HCT116 (cell line): ENCODE results near the gene DTNB. TPM values are rescaled to one million over a fixed set of nuclear protein-coding genes. Genes with fewer than 3 reads are reported as not detected.

ENCODE experiments used
- ATAC-seq: fragments of 200-7000 bp; cut with Tn5 transposase; 2 replicates; pipeline ENCODE4 v1.9.1; 2020; ENCODE audit warnings: mild to moderate bottlenecking, moderate library complexity
- BruUV-seq: library from RNA; stranded (reverse); fragments of 400-500 nt; replicated peaks from 2 replicates; lab custom pipeline; 2021; lab: Mats Ljungman, UMichigan
- CTCF ChIA-PET: fragments of 300-600 bp; sonication (Branson Sonifier 250); formaldehyde crosslinking; loops from one replicate; lab custom pipeline; 2021; ENCODE audit warnings: antibody characterized with exemption; lab: Charles Lee
- POLR2A ChIA-PET: fragments of 300-600, 350-600 bp; sonication (Branson Sonifier 250); formaldehyde crosslinking; loops from one replicate; lab custom pipeline; 2021; ENCODE audit warnings: antibody characterized with exemption; lab: Charles Lee
- RAD21 ChIA-PET, 2 experiments: fragments of 300-600 bp; sonication (Branson Sonifier 250); formaldehyde crosslinking; loops; one replicate each; lab custom pipeline; 2023; ENCODE audit warnings: low total read pairs in 2 of 2; ENCODE audit not compliant: uncharacterized antibody in 2 of 2, unreplicated experiment in 2 of 2, low non-redundant PET in 1 of 2; lab: Charles Lee
- DNase-seq: peaks from one replicate; pipeline ENCODE4 v3.0.0-alpha.2; 2010; ENCODE audit warnings: low read depth, low spot score
- H2AFZ ChIP-seq: fragments of 200-600 bp; shearing (Covaris generic), sonication (generic); 2 replicates; pipeline ENCODE4 v1.6.1; 2017; ENCODE audit warnings: low read depth, mixed run types, mixed read lengths, antibody characterized with exemption, low read length; ENCODE audit not compliant: poor library complexity, severe bottlenecking
- H3K27ac ChIP-seq: 2 replicates; pipeline ENCODE4 v1.5.1; 2012; ENCODE audit warnings: low read depth, low read length
- H3K27me3 ChIP-seq: fragments of 200-600 bp; sonication (generic); 2 replicates; pipeline ENCODE4 v1.6.1; 2016; ENCODE audit warnings: mixed run types, low read length, mixed read lengths; ENCODE audit not compliant: insufficient read depth
- H3K36me3 ChIP-seq, 2 experiments: fragments of 200-500 bp in 1 of 2; fragments of 200-600 bp in 1 of 2; sonication (Bioruptor generic) in 1 of 2; sonication (generic) in 1 of 2; 2 replicates each; pipeline versions ENCODE4 v1.5.1 to v1.6.1; 2014 to 2016; ENCODE audit warnings: low read length in 2 of 2, inconsistent platforms in 1 of 2, mixed read lengths in 1 of 2, mixed run types in 1 of 2; ENCODE audit not compliant: insufficient read depth in 2 of 2, control insufficient read depth in 1 of 2
- H3K4me1 ChIP-seq, 2 experiments: fragments of 200-600 bp in 1 of 2; sonication (generic) in 1 of 2; 2 replicates each; pipeline versions ENCODE4 v1.5.1 to v1.6.1; 2012 to 2017; ENCODE audit warnings: low read length in 2 of 2, inconsistent platforms in 1 of 2, mild to moderate bottlenecking in 1 of 2, mixed read lengths in 1 of 2, mixed run types in 1 of 2, moderate library complexity in 1 of 2; ENCODE audit not compliant: insufficient read depth in 2 of 2, control insufficient read depth in 1 of 2
- H3K4me2 ChIP-seq: fragments of 200-600 bp; sonication (generic); 2 replicates; pipeline ENCODE4 v1.6.1; 2017; ENCODE audit warnings: mixed run types, low read length, mixed read lengths
- H3K4me3 ChIP-seq, 2 experiments: fragments of 200-600 bp in 1 of 2; sonication (generic) in 1 of 2; replicated peaks in 1 of 2; 2 replicates each; pipeline ENCODE4 v1.5.1; 2011 to 2016; ENCODE audit warnings: low read length in 2 of 2, control low read depth in 1 of 2, low read depth in 1 of 2, mild to moderate bottlenecking in 1 of 2, mixed read lengths in 1 of 2, mixed run types in 1 of 2
- H3K79me2 ChIP-seq: fragments of 200-600 bp; sonication (generic); 2 replicates; pipeline ENCODE4 v1.6.1; 2017; ENCODE audit warnings: mild to moderate bottlenecking, mixed run types, low read length, moderate library complexity, mixed read lengths; ENCODE audit not compliant: insufficient read depth
- H3K9ac ChIP-seq: fragments of 200-600 bp; sonication (generic); 2 replicates; pipeline ENCODE4 v1.6.1; 2016; ENCODE audit warnings: low read length, mixed read lengths
- H3K9me2 ChIP-seq: fragments of 200-600 bp; sonication (generic), shearing (Covaris generic); 2 replicates; pipeline ENCODE4 v1.6.1; 2017; ENCODE audit warnings: mixed run types, mild to moderate bottlenecking, moderate library complexity; ENCODE audit not compliant: insufficient read depth
- H3K9me3 ChIP-seq, 2 experiments: fragments of 200-500 bp in 1 of 2; fragments of 200-600 bp in 1 of 2; sonication (Bioruptor generic) in 1 of 2; sonication (generic) in 1 of 2; 2 replicates each; pipeline ENCODE4 v1.6.1; 2014 to 2017; ENCODE audit warnings: low read length in 2 of 2, mixed read lengths in 2 of 2, inconsistent platforms in 1 of 2, low read depth in 1 of 2, mild to moderate bottlenecking in 1 of 2, mixed run types in 1 of 2, moderate library complexity in 1 of 2; ENCODE audit not compliant: control insufficient read depth in 1 of 2, insufficient read depth in 1 of 2
- H4K20me1 ChIP-seq: fragments of 200-600 bp; sonication (generic), shearing (Covaris generic); 2 replicates; pipeline ENCODE4 v1.6.1; 2017; ENCODE audit warnings: mixed run types, mild to moderate bottlenecking, moderate library complexity; ENCODE audit not compliant: insufficient read depth
- ATF3 ChIP-seq: IDR thresholded peaks from 2 replicates; pipeline ENCODE4 v1.6.1; 2012
- EZH2 ChIP-seq: fragments of 200-600 bp; sonication (generic); IDR thresholded peaks from 2 replicates; pipeline ENCODE4 v1.6.1; 2017; ENCODE audit warnings: antibody characterized with exemption, mixed run types
- EZH2phosphoT487 ChIP-seq: fragments of 200-600 bp; IDR thresholded peaks from 2 replicates; pipeline ENCODE4 v1.6.1; 2018; ENCODE audit warnings: antibody characterized with exemption, borderline replicate concordance
- RAD21 ChIP-seq: IDR thresholded peaks from 2 replicates; pipeline ENCODE4 v1.6.1; 2012; ENCODE audit warnings: low read depth, mild to moderate bottlenecking
- REST ChIP-seq: IDR thresholded peaks from 2 replicates; pipeline ENCODE4 v1.6.1; 2012; ENCODE audit warnings: low read depth
- intact Hi-C: fragments of 100-400 bp; cut with micrococcal nuclease; formaldehyde crosslinking; loops from 2 replicates; pipeline ENCODE4 v1.10.0; 2022
- total RNA-seq: library from RNA; stranded (reverse); gene quantifications from one replicate; pipeline ENCODE4 v1.2.1, GENCODE V29; 2021; ENCODE audit not compliant: unreplicated experiment

DTNB gene
- total RNA-seq, 1 experiment from 2014 or later, result 30.2 TPM

GRCh38 chr2:25387876-25388449 is 285.4 kb downstream of the DTNB start:
- no peaks in the 10 kb centered on the region for H3K27me3 ChIP-seq
- ATAC-seq (no peak), DNase-seq (no peak)
- H3K27ac ChIP-seq, result no peak overlapping the region
- H3K9ac ChIP-seq, result no peak overlapping the region
- no peaks in the 10 kb centered on the region for H3K79me2 ChIP-seq
- ChIA-PET CTCF (no interaction called here), RAD21 (no interaction called here), POLR2A (no interaction called here)
- no TSS peak for BruUV-seq
- H3K9me3 ChIP-seq, result no peaks in the 10 kb centered on the region
- intact Hi-C loops, result no loop called here
- TF ChIP-seq REST, result no peak
- no peak for TF ChIP-seq EZH2
- TF ChIP-seq RAD21, result no peak
- no peak for TF ChIP-seq ATF3
- TF ChIP-seq EZH2phosphoT487, result no peak
- H3K9me2 ChIP-seq, result no peaks in the 10 kb centered on the region
- H3K4me2 ChIP-seq, result no peak overlapping the region
- no peaks in the 10 kb centered on the region for H3K4me1 ChIP-seq
- H2AFZ ChIP-seq, result no peak overlapping the region
- H4K20me1 ChIP-seq, result no peaks in the 10 kb centered on the region
- H3K36me3 ChIP-seq, result no peaks in the 10 kb centered on the region
- H3K4me3 ChIP-seq, result no peak overlapping the region
